Dedifferentiated amniotic fluid mesenchymal stem cell (primary cell): ENCODE data around the gene CBY1.

Source experiments
- DNase-seq: peaks from one replicate; pipeline ENCODE4 v3.0.0-alpha.2; 2016; ENCODE audit errors: extremely low spot score

CBY1 gene

DNA sequence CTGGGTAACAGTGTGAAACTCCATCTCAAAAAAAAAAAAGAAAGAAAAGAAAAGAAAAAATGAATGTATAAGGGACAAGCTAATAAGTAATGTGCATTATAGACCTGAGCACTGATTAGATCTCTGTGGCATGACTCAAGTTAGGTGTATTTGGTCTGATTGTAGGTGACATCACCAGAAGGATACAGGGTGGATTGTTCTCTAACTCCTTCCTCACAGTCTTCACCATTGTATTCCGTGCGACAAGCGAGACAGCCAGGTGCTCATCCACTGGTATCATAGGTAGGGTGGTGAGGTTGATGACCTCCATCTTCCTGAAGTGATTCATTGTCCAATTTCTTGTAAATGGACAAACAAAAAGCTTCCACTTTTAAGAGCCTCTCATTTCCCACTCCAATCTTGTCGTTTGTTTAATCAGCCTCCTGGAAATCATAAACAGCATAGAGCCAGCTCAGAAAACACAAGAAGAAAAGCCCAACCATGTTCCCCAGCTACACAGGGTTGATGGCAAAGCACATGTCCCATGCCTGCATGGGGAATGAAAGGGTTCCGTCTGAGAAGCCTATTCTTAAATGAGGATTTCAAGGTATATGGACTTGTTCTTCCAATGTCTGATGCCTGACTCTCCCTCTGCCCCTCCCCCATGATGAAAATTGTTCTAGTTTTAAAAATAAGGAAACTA, 6.5 kb upstream of the CBY1 start:
- DNase-seq = no peak

DNA sequence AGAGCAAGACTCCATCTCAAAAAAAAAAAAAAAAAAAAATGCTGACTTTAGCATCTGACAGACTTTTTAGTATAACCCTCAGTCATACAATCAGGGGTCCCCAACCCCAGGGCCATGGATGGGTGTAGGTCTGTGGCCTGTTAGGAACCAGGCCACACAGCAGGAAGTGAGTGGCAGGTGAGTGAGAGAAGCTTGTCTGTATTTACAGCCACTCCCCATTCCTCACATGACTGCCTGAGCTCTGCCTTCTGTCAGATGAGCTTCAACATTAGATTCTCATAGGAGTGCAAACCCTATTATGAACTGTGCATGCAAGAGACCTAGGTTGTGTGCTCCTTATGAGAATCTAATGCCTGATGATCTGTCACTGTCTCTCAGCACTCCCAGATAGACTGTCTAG, 3.6 kb upstream of the CBY1 start:
- no peak for DNase-seq

DNA sequence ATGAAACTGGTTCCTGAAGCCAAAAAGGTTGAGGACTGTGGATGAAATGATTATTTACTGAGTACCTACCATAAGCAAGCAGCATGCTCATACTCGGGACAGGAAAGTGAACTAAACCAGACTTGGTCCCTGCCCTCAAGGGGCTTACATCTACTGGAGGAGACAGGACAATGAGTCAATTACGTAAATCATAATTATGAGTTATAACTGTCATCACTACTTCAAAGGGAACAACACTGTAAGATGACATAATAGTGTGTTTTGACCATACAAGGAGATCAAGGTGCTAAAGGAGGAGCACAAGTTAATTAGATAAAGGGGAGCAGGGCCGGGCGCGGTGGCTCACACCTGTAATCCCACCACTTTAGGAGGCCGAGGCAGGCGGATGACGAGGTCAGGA, 2.7 kb upstream of the CBY1 start:
- no peak for DNase-seq

- DNase-seq = peak; percentile 14
Observed at GRCh38 chr22:38655519-38656255, 751 bp upstream of the CBY1 start.

DNA sequence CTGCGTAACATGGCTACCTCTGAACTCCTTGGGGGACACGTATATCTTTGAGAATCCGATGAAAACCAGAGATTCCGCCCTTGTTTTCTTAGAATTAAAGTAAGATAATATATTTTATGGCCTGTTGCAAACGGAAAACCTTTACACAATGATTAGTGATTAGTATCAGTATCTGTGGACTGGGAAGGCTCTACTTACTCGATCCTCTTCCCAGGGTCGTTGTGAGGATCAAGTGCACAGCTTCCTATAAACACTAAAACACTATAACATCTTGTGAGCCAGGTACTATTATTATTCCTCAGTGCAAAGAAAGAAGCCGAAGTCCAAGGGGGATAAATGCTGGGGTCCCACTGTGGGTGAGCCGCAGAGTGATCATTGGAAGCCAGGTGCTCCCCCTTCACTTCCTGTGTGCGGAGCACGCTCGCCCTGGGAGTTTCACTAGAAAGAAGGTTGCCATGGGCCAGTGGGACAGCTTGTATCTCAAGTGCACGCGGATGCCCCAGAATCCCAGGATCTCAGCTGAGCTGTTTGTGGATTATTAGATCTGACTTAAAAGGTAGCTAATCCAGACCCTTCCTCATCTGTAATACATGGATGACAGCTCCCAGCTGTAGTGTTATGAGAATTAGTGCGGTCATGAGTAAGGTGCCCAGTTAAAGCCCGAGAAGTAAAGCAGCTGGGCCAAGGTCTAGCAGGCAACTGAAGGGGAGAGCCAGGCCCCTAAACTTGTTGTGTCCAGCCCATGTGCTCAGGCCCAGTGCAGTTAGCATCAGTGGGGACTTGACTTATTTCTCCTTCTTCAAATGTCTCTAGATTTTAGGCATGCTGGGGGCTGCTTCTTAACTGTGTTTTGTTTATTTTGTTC, 839 bp downstream of the CBY1 start:
- DNase-seq = no peak

DNA sequence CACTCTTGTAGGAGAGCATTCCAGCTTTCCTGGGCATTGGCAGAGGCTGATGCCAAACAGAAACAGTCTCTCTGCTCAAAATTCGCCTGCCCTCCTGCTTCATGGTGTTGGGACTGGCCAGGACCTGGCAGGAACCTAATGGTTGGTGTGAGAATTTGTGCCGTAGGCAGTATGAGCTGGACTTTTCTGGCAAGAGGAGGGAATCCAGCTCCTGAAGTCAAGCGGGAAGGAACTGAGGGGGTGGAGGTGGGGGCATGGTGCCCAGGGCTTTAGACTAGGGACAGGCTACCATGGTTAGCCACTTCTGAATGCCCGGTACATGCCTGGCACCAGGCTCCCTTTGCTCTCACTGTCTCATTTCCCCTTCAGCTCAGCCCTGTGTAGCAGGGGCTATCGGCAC, 18.4 kb downstream of the CBY1 start:
- no peak for DNase-seq

- no peak for DNase-seq
Observed at GRCh38 chr22:38675833-38676232, 19.4 kb downstream of the CBY1 start.

- peak; percentile 82 for DNase-seq
Observed at GRCh38 chr22:38681582-38682335, 25.3 kb downstream of the CBY1 start, which contains the start of gene TOMM22. TOMM22 (plus strand) TSS chr22:38681957; CDS start chr22:38681979, 22 bp downstream.

DNA sequence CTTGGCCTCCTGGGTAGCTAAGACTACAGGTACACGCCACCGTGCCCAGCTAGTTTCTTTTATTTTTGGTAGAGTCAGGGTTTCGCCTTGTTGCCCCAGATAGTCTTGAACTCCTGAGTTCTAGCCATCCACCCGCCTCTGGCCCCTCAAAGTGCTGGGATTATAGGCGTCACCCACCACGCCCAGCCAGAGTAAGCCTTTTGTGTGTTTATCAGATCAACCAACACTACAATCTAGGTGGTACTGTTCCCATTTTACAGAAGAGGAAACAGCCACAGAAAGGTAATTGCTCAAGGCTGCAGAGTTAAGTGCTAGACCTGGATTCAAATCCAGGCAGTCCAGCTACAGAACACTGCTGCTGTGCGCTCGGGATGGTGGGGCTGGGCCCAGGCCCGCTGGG, 28.5 kb downstream of the CBY1 start:
- no peak for DNase-seq

- DNase-seq = no peak
Observed at GRCh38 chr22:38685761-38686160, 29.3 kb downstream of the CBY1 start.

DNA sequence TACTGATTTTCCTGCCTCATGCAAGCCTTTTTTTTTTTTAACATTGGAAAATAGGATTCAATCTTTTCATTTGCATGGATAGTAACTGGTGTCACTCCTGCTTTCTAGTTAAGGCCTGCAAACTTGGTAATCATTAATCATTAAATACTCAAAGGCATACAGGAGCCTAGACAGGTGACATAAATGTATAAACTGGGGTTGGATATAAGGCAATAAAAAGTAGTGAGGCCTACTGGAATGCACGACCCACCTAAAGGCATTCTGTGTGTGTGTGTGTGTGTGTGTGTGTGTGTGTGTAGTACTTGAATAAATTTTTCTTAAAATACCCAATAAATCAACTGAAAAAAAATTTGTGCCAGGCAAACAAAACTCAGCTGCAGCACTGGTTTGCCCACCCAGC, 33.2 kb downstream of the CBY1 start:
- DNase-seq = no peak

GRCh38 chr22:38694049-38694448, 37.6 kb downstream of the CBY1 start:
- DNase-seq = no peak

GRCh38 chr22:38694940-38695339, 38.5 kb downstream of the CBY1 start:
- no peak for DNase-seq

- DNase-seq = peak; percentile 86
Observed at GRCh38 chr22:38696606-38697424, 40.4 kb downstream of the CBY1 start.

DNA sequence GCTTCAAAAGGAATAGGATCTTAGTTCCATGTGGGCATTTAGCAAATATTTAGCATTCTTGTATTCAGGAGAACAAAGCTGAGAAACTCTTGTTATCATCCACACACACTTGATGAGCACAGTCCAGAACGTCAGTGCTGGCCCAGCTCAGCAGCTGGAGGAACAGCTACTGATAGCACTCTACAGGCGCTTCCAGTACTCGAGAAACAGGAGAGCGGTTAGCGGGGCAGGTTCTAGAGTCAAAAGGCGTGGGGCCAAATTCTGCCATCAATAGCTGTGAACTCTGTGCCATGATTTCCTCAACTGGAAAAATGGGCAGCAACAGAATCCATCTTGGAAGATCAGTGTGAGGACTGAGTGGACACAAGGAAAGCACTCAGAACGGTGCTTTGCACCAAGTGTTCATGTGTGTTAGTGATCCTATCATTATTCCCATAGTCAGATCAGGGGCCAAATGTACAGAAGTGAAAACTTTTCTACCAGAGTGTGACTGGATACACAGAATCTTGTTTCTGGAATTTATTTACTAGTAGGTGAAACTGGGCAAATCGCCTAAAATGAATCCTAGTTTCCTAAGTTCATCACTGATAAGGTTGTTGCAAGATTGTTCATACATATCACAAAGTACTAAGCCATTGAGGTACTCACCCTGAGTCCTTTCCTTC, 41.1 kb downstream of the CBY1 start:
- no peak for DNase-seq

DNA sequence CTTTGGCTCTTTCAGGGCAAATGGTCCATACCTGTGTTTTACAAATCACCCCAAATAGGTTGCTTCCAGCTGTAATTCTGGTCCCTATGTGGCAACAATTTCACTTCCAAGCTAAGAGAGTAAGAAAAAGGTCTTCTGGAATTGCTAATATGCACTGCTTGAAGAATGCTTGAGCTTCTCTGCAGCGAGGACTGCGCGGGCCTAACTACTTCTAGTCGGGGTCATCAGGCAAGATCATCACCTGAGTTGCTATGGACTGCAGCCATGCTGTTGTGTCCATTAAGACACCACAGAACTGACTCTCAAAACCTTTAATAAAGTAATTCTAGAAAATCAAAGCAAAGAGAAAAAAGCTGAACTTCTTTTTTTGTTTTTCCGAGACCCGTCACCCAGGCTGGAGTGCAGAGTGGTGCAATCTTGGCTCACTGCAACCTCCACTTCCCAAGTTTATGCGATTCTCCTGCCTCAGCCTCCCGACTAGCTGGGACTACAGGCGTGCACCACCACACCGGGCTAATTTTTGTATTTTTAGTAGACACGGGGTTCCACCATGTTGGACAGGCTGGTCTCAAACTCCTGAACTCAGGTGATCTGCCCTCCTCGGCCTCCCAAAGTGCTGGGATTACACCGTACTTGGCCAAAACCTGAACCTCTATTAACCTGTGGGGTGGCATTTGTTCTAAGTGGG, 42.1 kb downstream of the CBY1 start:
- DNase-seq = no peak

DNA sequence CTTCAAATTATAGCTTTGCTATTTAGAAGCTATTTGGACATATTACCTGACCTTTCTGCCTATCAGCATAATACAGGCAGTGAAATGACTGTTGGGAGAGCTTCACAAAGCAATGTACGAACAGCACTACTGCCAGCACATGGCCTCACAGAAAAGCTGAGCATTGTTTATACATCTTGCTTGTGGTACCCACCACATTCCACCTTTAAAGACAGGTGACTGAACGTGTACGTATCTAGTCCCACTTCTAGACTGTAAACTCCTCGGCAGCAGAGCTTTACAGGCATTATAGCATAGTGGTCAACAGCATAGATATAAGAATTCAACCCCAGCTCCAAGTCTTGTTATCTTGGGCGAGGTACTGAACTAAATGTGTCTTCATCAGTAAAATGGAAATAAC, 42.7 kb downstream of the CBY1 start:
- no peak for DNase-seq

DNA sequence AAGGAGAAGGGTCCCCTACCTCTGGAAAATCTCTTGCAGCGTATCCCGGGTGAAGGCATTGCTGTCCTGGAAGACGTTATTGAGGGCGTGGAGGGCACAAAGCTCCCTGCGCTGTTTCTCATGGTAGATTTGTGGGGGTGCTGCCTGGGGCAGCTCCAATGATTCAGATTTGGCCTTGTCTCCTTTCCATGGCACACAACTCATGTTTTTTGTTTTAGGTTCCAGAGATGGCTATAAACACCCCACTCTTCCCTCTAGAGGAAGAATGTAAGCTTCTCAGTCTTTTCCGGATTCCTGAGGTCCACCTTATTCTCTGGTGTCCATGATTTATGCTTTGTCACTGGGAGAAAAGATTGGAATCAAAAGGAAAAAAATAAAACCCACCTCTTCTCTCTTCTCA, 43.3 kb downstream of the CBY1 start:
- DNase-seq = peak; percentile 42

DNA sequence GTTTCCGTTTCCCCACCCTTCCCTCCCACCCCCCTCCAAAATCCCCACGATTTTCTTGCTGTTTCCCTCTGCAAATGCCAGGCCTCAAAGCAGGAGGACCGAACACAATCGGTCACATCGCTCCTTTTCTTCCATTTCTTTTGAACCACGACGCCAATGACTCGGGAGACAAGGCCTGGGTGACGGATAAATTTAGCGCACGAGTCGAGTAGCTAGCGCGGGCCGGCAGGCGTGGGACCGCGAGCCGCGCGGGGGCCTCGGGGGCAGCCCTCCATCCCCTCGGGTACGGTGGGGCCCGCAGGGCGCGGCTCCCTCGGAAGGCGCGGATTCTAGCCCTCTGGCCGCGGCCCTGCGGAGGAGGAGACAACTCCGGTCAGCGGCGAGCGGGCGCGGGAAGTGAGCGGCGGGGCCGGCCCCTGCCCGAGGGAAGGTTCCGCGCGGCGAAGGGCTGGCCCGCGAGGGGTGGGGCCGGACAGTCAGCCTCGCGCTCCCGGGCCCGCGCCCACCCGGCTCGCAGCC, 43.9 kb downstream of the CBY1 start:
- DNase-seq = peak; percentile 28
